Measurements from ENCODE around the gene SDSL. TPM values are rescaled to one million over a fixed set of nuclear protein-coding genes. Genes with fewer than 3 reads are reported as not detected.
A peak's percentile ranks its signal among the peaks of the same experiment; 100 is the strongest.

SDSL gene
- total RNA-seq, 6 experiments from 2014 or later, result 25.5 to 85.7 (median 32.3) TPM

DNA sequence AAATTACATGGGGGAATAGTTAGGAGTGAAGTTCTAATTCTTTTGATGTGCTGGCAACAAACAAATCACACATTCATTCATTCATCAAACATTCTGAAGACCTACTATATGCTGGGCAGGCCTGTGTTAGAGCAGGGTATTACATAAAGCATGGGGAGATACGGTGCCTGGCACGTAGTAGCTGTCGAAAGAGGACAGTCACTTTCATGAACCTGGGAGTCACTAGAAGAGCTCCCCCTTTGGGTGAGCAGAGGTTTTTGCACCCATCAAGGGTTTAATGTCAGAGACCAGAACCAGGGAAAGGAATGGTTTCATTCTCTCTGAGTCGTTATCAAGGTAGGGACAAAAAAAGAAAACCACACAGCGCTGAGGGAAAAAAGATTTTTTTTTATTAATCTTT is 39.5 kb downstream of the SDSL start:
- intact Hi-C loops (cut with DNase I), result loop anchor here (10.0 kb wide), 1 partner anchor 453 kb away; no protein-coding TSS in a partner anchor
- peaks cover 8 to 29% of the 10 kb centered on the region in 2 donors for H3K27me3 ChIP-seq
- WGBS (ENCODE audit: insufficient coverage, low coverage, low lambda C conversion rate, missing lambda C conversion rate), result 17% methylated on average over 5 of the region's 5 CpGs

DNA sequence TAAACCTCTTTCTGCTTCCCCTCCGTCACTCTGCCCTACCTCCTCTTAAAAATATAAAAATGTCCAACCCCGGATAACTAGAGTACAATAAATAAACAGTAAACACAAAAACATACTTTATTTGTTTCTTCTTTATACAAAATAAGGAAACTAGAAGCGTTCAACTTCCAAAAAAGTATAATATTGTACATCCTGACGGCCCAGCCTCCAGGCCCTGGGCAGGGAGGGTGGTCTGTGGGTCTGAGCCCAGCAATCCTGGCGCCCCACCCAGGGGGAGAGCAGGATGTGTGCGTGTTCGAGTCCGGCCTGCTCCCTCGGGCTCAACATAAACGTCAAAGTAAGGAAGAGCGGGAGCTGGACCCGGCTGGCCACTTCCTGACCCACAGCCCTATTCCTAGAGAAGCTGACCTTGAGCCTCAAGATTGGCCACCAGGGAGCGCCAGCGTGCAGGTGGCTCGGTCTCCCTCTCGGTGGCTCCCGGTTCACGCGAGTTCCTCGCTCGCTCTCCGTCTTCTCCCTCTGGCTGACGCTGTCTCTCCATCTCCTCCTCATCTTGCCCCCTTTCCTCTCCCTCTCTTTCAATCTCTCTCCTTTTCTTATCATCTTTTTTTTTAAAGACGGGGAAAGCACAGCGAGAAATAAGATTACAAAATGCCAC is 40.1 kb downstream of the SDSL start:
- no peaks in the 10 kb centered on the region for H3K9me3 ChIP-seq
- WGBS (ENCODE audit: insufficient coverage, low coverage, low lambda C conversion rate, missing lambda C conversion rate), result 7% methylated on average over 25 of the region's 25 CpGs
- no peak overlapping the region for H3K27ac ChIP-seq
- H3K36me3 ChIP-seq, result no peaks in the 10 kb centered on the region
- ATAC-seq, result peak; percentile 85 to 92 (median 90)
- no peak overlapping the region for H3K4me3 ChIP-seq
- TF ChIP-seq, protein P1, sequence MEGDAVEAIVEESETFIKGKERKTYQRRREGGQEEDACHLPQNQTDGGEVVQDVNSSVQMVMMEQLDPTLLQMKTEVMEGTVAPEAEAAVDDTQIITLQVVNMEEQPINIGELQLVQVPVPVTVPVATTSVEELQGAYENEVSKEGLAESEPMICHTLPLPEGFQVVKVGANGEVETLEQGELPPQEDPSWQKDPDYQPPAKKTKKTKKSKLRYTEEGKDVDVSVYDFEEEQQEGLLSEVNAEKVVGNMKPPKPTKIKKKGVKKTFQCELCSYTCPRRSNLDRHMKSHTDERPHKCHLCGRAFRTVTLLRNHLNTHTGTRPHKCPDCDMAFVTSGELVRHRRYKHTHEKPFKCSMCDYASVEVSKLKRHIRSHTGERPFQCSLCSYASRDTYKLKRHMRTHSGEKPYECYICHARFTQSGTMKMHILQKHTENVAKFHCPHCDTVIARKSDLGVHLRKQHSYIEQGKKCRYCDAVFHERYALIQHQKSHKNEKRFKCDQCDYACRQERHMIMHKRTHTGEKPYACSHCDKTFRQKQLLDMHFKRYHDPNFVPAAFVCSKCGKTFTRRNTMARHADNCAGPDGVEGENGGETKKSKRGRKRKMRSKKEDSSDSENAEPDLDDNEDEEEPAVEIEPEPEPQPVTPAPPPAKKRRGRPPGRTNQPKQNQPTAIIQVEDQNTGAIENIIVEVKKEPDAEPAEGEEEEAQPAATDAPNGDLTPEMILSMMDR (IDR thresholded peaks at IDR 0.05), result peak; percentile 57 to 90 (median 88)
- TF ChIP-seq POLR2A (IDR thresholded peaks at IDR 0.05), result no peak
- peaks cover 0 to 12% (median 0%) of the 10 kb centered on the region in 4 donors for H3K4me1 ChIP-seq
- intact Hi-C loops (cut with DNase I), result loop anchor here (10.0 kb wide), 1 partner anchor 453 kb away; no protein-coding TSS in a partner anchor
- peaks cover 8 to 34% of the 10 kb centered on the region in 2 donors for H3K27me3 ChIP-seq
- DNase-seq, result peak; percentile 74 to 84 (median 77)

More for the DNA sequence above, 39.5 kb downstream of the SDSL start:
- no peak overlapping the region for H3K4me3 ChIP-seq
- no peak overlapping the region for H3K27ac ChIP-seq
- TF ChIP-seq POLR2A (IDR thresholded peaks at IDR 0.05), result no peak
- TF ChIP-seq, protein P1 (IDR thresholded peaks at IDR 0.05), result peak; percentile 19 to 43 (median 28)
- ATAC-seq (peak; percentile 36 to 62 (median 58)), DNase-seq (no peak)
- H3K9me3 ChIP-seq, result no peaks in the 10 kb centered on the region
- H3K4me1 ChIP-seq, result peaks cover 0 to 7% (median 0%) of the 10 kb centered on the region in 4 donors
- H3K36me3 ChIP-seq, result no peaks in the 10 kb centered on the region

DNA sequence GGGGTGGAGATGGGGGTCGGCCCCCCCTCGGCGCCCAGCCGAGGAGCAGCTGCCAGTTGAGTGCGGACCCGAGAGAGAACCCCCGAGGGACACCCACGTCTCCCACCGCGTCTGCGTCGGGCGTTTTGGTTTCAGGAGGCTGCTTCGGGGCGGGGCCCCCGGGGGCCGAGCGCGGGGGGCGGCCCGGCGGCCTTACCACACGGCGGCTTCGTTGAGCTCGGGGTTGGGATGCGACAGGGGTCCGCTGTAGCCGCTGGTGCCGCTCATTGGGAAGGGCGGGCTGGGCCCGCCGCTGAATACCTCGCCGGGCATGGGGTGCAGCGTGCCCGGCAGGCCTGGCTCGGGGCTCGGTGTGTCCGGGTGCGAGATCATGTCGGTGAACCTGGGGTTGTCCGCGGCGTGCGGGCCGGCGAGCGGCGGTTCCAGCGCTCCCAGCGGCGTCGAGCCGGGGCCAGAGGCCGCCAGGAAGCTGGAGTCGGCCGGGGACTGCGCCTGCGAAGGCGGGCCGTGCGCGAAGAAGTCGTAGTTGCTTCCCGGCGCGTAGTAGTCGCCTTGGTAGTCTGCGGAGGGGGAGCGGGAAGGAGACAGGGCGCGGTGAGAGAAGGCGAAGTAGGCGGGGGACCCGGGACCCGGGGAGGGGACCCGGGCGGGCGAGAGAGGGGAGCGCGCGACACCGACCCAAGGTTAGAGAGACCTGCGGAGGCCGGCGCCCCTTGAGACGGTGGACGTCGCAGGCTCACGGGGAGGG is 41.0 kb downstream of the SDSL start:
- no peak for TF ChIP-seq POLR2A (IDR thresholded peaks at IDR 0.05)
- TF ChIP-seq, protein P1 (IDR thresholded peaks at IDR 0.05), result no peak
- Histone ChIP-seq H3K4me1 (peaks cover 0 to 20% (median 0%) of the 10 kb centered on the region in 4 donors), H3K27ac (no peak overlapping the region), H3K4me3 (no peak overlapping the region), H3K27me3 (peaks cover 15 to 42% of the 10 kb centered on the region in 2 donors), H3K36me3 (no peaks in the 10 kb centered on the region), H3K9me3 (no peaks in the 10 kb centered on the region)
- 4% methylated on average over 32 of the region's 91 CpGs for WGBS (ENCODE audit: insufficient coverage, low coverage, low lambda C conversion rate, missing lambda C conversion rate)
- intact Hi-C loops (cut with DNase I), result loop anchor here (10.0 kb wide), 1 partner anchor 452 kb away; no protein-coding TSS in a partner anchor
- DNase-seq, result no peak
- ATAC-seq, result no peak

DNA sequence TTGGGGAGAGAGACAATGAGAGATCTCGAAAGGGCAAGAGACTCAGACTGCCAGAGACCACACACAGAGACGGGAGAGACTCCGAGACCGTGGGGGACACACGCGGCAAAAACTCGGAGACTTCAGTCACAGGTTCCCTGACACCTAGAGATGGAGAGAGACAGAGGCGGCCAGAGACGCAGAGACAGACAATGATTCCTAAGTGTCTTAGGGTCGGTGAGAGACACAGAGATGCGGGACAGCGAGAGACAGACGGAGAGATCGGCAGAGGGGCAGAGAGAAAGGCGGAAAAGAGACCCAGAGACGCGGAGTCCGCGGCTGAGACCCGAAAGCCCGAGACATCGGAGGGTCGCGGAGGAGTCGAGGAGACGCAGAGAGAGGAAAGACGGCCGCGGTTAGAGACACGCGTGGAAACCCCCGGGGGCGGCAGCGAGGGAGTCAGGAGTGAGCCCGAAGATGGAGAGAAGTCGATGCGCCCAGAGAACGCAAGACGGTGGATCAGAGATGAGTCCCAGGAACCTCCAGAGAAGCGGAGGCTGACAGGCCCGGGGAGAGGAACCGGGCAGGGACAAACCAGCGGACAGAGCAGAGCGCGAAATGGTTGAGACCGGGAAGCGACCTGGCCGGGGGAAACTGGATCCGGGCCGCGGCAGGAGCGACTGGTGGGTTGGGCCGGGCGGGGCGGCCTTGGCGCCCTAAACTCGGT is 41.7 kb downstream of the SDSL start:
- Histone ChIP-seq H3K9me3 (no peaks in the 10 kb centered on the region), H3K4me3 (no peak overlapping the region), H3K27ac (no peak overlapping the region), H3K4me1 (peaks cover 0 to 20% (median 0%) of the 10 kb centered on the region in 4 donors), H3K27me3 (peaks cover 22 to 50% of the 10 kb centered on the region in 2 donors), H3K36me3 (no peaks in the 10 kb centered on the region)
- intact Hi-C loops (cut with DNase I), result loop anchor here (10.0 kb wide), 1 partner anchor 451 kb away; no protein-coding TSS in a partner anchor
- DNase-seq (no peak), ATAC-seq (no peak)
- WGBS (ENCODE audit: insufficient coverage, low coverage, low lambda C conversion rate, missing lambda C conversion rate), result 4% methylated on average over 48 of the region's 57 CpGs
- no peak for TF ChIP-seq POLR2A (IDR thresholded peaks at IDR 0.05)
- TF ChIP-seq, protein P1 (IDR thresholded peaks at IDR 0.05), result no peak
